Neural cell (in vitro differentiated cells): ENCODE measurements around the gene CD40.

Source experiments
- EP300 ChIP-seq: fragments of 450-650 bp; conservative IDR thresholded peaks from 2 replicates; pipeline ENCODE4 v1.6.1; 2014; ENCODE audit warnings: antibody characterized with exemption, mild to moderate bottlenecking, moderate library complexity; ENCODE audit not compliant: poor library complexity, severe bottlenecking
- POLR2AphosphoS5 ChIP-seq: IDR thresholded peaks from 2 replicates; pipeline ENCODE4 v1.6.1; 2012
- TAF1 ChIP-seq: IDR thresholded peaks from 2 replicates; pipeline ENCODE4 v1.6.1; 2012; ENCODE audit warnings: low read depth
- TF ChIP-seq, protein P1 (sequence below): fragments of 450-650 bp; IDR thresholded peaks from 2 replicates; pipeline ENCODE4 v1.5.1; 2014; ENCODE audit warnings: antibody characterized with exemption, mild to moderate bottlenecking, moderate library complexity; ENCODE audit not compliant: poor library complexity, severe bottlenecking

DNA sequence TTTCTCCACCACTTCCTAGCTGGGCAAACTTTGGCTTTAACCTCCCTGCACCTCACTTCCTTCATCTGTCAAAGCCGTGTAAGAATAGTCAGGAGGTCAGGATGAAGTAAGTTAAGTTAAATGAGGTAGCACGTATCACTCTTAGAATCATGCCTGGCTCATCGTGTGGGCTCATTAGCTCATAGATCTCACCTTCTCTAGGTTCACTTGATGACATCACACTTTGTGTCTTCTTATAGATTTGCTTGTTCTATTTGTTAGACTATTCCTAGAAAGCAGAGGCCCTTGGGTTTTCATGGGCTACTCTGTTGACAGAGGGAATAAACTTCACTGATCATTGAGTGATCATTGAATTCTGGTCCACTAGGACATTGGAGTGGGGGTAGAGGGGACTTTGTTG is 16.2 kb upstream of the CD40 start:
- TF ChIP-seq, protein P1, sequence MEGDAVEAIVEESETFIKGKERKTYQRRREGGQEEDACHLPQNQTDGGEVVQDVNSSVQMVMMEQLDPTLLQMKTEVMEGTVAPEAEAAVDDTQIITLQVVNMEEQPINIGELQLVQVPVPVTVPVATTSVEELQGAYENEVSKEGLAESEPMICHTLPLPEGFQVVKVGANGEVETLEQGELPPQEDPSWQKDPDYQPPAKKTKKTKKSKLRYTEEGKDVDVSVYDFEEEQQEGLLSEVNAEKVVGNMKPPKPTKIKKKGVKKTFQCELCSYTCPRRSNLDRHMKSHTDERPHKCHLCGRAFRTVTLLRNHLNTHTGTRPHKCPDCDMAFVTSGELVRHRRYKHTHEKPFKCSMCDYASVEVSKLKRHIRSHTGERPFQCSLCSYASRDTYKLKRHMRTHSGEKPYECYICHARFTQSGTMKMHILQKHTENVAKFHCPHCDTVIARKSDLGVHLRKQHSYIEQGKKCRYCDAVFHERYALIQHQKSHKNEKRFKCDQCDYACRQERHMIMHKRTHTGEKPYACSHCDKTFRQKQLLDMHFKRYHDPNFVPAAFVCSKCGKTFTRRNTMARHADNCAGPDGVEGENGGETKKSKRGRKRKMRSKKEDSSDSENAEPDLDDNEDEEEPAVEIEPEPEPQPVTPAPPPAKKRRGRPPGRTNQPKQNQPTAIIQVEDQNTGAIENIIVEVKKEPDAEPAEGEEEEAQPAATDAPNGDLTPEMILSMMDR, result no peak
- TF ChIP-seq POLR2AphosphoS5 (no peak), TAF1 (no peak), EP300 (no peak)
